Stimulated activated CD8-positive, alpha-beta memory T cell treated with anti-CD3 and anti-CD28 coated beads, Interleukin-12 subunit alpha, Interleukin-12 subunit beta, amount 100 ng/mL, for 24 hours (primary cell): ENCODE results near the gene FOXK2.
"Not testable (repeated sequence)": the region's sequence is repeated elsewhere in the genome, so short reads cannot be mapped to it uniquely, and the experiment has no call there.

Source experiments
- DNase-seq: peaks from one replicate; pipeline ENCODE4 v3.0.0-alpha.2; 2020; ENCODE audit errors: extremely low read depth

The FOXK2 gene

GRCh38 chr17:82564241-82564640 lies 44.7 kb downstream of the FOXK2 start:
- no peak for DNase-seq

GRCh38 chr17:82565551-82565950 lies 46.0 kb downstream of the FOXK2 start:
- no peak for DNase-seq

- no peak for DNase-seq
These were observed 46.8 kb downstream of the FOXK2 start for GRCh38 chr17:82566129-82566960.

GRCh38 chr17:82567286-82567685 lies 47.8 kb downstream of the FOXK2 start:
- no peak for DNase-seq

- no peak for DNase-seq
These were observed 49.5 kb downstream of the FOXK2 start for GRCh38 chr17:82568997-82569393.

GRCh38 chr17:82569621-82570020 lies 50.1 kb downstream of the FOXK2 start:
- no peak for DNase-seq

- DNase-seq, result no peak
These were observed 50.7 kb downstream of the FOXK2 start for GRCh38 chr17:82570277-82570676.

- no peak for DNase-seq
These were observed 52.3 kb downstream of the FOXK2 start for GRCh38 chr17:82571855-82572254.

GRCh38 chr17:82574041-82574440 lies 54.5 kb downstream of the FOXK2 start:
- DNase-seq, result no peak

- DNase-seq, result not testable (repeated sequence)
These were observed 56.2 kb downstream of the FOXK2 start for GRCh38 chr17:82575581-82576221.

GRCh38 chr17:82577300-82577699 lies 57.8 kb downstream of the FOXK2 start:
- no peak for DNase-seq

- DNase-seq, result not testable (repeated sequence)
These were observed 60.4 kb downstream of the FOXK2 start for GRCh38 chr17:82579969-82580368.

- no peak for DNase-seq
These were observed 62.7 kb downstream of the FOXK2 start for GRCh38 chr17:82582213-82582612.

GRCh38 chr17:82582709-82583108 lies 63.2 kb downstream of the FOXK2 start:
- DNase-seq, result no peak

- DNase-seq, result no peak
These were observed 64.2 kb downstream of the FOXK2 start for GRCh38 chr17:82583720-82584234.

GRCh38 chr17:82585935-82586575 lies 66.5 kb downstream of the FOXK2 start:
- DNase-seq, result not testable (repeated sequence)

- no peak for DNase-seq
These were observed 67.2 kb downstream of the FOXK2 start for GRCh38 chr17:82586576-82587233.

GRCh38 chr17:82587234-82588086 lies 67.9 kb downstream of the FOXK2 start:
- DNase-seq, result no peak

GRCh38 chr17:82588266-82589175 lies 69.0 kb downstream of the FOXK2 start:
- DNase-seq, result no peak

- DNase-seq, result no peak
These were observed 70.3 kb downstream of the FOXK2 start for GRCh38 chr17:82589851-82590180.
